ENCODE results near the gene TEX14. TPM values are rescaled to one million over a fixed set of nuclear protein-coding genes. Genes with fewer than 3 reads are reported as not detected.
"Not testable (repeated sequence)": the region's sequence is repeated elsewhere in the genome, so short reads cannot be mapped to it uniquely, and the experiment has no call there.

The TEX14 gene
- total RNA-seq, 1 donor from 2014 or later, result not detected

GRCh38 chr17:58586009-58586644 is 105.7 kb downstream of the TEX14 start:
- no peak for TF ChIP-seq CTCF (IDR thresholded peaks at IDR 0.05; ENCODE audit: insufficient read depth, low read length, severe bottlenecking)
- no peak for DNase-seq (ENCODE audit: low read depth)
- no peaks in the 10 kb centered on the region for H3K36me3 ChIP-seq (ENCODE audit: control insufficient read depth, insufficient read depth, low read length)
- H3K4me3 ChIP-seq (ENCODE audit: low read depth, low read length), result no peak overlapping the region
- FAIRE-seq, result no peak
- no peaks in the 10 kb centered on the region for H3K27me3 ChIP-seq (ENCODE audit: control insufficient read depth, insufficient read depth, low read length)

GRCh38 chr17:58585554-58585953 is 106.3 kb downstream of the TEX14 start:
- no peak for TF ChIP-seq CTCF (IDR thresholded peaks at IDR 0.05; ENCODE audit: insufficient read depth, low read length, severe bottlenecking)
- FAIRE-seq (no peak), DNase-seq (ENCODE audit: low read depth) (no peak)
- H3K27me3 ChIP-seq (ENCODE audit: control insufficient read depth, insufficient read depth, low read length), result no peaks in the 10 kb centered on the region
- no peak overlapping the region for H3K4me3 ChIP-seq (ENCODE audit: low read depth, low read length)
- no peaks in the 10 kb centered on the region for H3K36me3 ChIP-seq (ENCODE audit: control insufficient read depth, insufficient read depth, low read length)

GRCh38 chr17:58583486-58583885 is 108.4 kb downstream of the TEX14 start:
- peak; percentile 39 for DNase-seq (ENCODE audit: low read depth)
- FAIRE-seq, result no peak
- H3K27me3 ChIP-seq (ENCODE audit: control insufficient read depth, insufficient read depth, low read length), result no peaks in the 10 kb centered on the region
- no peak overlapping the region for H3K4me3 ChIP-seq (ENCODE audit: low read depth, low read length)
- H3K36me3 ChIP-seq (ENCODE audit: control insufficient read depth, insufficient read depth, low read length), result no peaks in the 10 kb centered on the region
- no peak for TF ChIP-seq CTCF (IDR thresholded peaks at IDR 0.05; ENCODE audit: insufficient read depth, low read length, severe bottlenecking)

GRCh38 chr17:58582718-58583117 is 109.1 kb downstream of the TEX14 start:
- H3K36me3 ChIP-seq (ENCODE audit: control insufficient read depth, insufficient read depth, low read length); FAIRE-seq; H3K27me3 ChIP-seq (ENCODE audit: control insufficient read depth, insufficient read depth, low read length); H3K4me3 ChIP-seq (ENCODE audit: low read depth, low read length); DNase-seq (ENCODE audit: low read depth): not testable (repeated sequence)

GRCh38 chr17:58580671-58581070 is 111.2 kb downstream of the TEX14 start:
- DNase-seq (ENCODE audit: low read depth) (no peak), FAIRE-seq (no peak)
- Histone ChIP-seq H3K36me3 (ENCODE audit: control insufficient read depth, insufficient read depth, low read length) (no peaks in the 10 kb centered on the region), H3K27me3 (ENCODE audit: control insufficient read depth, insufficient read depth, low read length) (no peaks in the 10 kb centered on the region), H3K4me3 (ENCODE audit: low read depth, low read length) (no peak overlapping the region)
- TF ChIP-seq CTCF (IDR thresholded peaks at IDR 0.05; ENCODE audit: insufficient read depth, low read length, severe bottlenecking), result no peak

GRCh38 chr17:58577696-58578095 is 114.1 kb downstream of the TEX14 start:
- no peaks in the 10 kb centered on the region for H3K36me3 ChIP-seq (ENCODE audit: control insufficient read depth, insufficient read depth, low read length)
- no peak overlapping the region for H3K4me3 ChIP-seq (ENCODE audit: low read depth, low read length)
- peak; percentile 74 for TF ChIP-seq CTCF (IDR thresholded peaks at IDR 0.05; ENCODE audit: insufficient read depth, low read length, severe bottlenecking)
- FAIRE-seq (no peak), DNase-seq (ENCODE audit: low read depth) (peak; percentile 49)
- H3K27me3 ChIP-seq (ENCODE audit: control insufficient read depth, insufficient read depth, low read length), result no peaks in the 10 kb centered on the region
